GM23248 (cell line): ENCODE data around the gene LRBA.
"Not testable (repeated sequence)": the region's sequence is repeated elsewhere in the genome, so short reads cannot be mapped to it uniquely, and the experiment has no call there.

ENCODE experiments used
- EZH2 ChIP-seq: fragments of 200-600 bp; sonication (generic); IDR thresholded peaks from 2 replicates; pipeline ENCODE4 v1.6.1; 2018; ENCODE audit warnings: antibody characterized with exemption, mild to moderate bottlenecking; ENCODE audit not compliant: insufficient read depth, poor library complexity, severe bottlenecking
- EZH2phosphoT487 ChIP-seq: fragments of 200-600 bp; sonication (generic); IDR thresholded peaks from 2 replicates; pipeline ENCODE4 v1.6.1; 2018; ENCODE audit warnings: antibody characterized with exemption, moderate library complexity, mild to moderate bottlenecking, low read depth; ENCODE audit not compliant: insufficient read depth

DNA sequence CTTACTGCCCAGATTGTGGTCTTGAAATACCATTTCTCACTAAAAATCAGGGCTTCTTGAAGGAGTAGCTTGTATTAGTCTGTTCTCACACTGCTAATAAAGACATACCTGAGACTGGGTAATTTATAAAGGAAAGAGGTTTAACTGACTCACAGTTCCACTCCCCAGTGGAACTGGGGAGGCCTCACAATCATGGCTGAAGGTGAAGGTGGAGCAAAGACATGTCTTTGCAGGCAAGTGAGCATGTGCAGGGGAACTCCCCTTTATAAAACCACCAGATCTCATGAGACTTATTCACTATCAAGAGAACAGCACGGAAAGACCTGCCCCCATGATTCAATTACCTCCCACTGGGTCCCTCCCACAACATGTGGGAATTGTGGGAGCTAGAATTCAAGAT lies 58.0 kb downstream of the LRBA start:
- not testable (repeated sequence) for TF ChIP-seq EZH2phosphoT487, EZH2
